Psoas muscle (tissue), 8 donors: Measurements from ENCODE around the gene SPTBN5. TPM values are rescaled to one million over a fixed set of nuclear protein-coding genes. Genes with fewer than 3 reads are reported as not detected.

ENCODE experiments used
- ATAC-seq, 4 donors: fragments of 200-7000 bp; cut with Tn5 transposase; one replicate each; pipeline ENCODE4 v1.9.1; 2020; ENCODE audit warnings: moderate library complexity in 3 of 4, mild to moderate bottlenecking in 2 of 4
- DNase-seq, 2 donors: peaks; one replicate each; pipeline ENCODE4 v3.0.0-alpha.2; 2020
- H3K27ac ChIP-seq: fragments of 200-600 bp; one replicate; pipeline ENCODE4 v1.8.0; 2022
- H3K27me3 ChIP-seq, 3 donors: fragments of 200-600 bp in 1 of 3; one replicate each; pipeline versions ENCODE4 v1.6.1 to v1.8.0; 2013 to 2022; ENCODE audit warnings: low read length in 2 of 3, mild to moderate bottlenecking in 2 of 3, moderate library complexity in 1 of 3; ENCODE audit not compliant: insufficient read depth in 3 of 3
- H3K36me3 ChIP-seq, 2 donors: fragments of 200-600 bp in 1 of 2; one replicate each; pipeline versions ENCODE4 v1.6.1 to v1.8.0; 2013 to 2022; ENCODE audit warnings: low read depth in 1 of 2, mild to moderate bottlenecking in 1 of 2, moderate library complexity in 1 of 2; ENCODE audit not compliant: insufficient read depth in 1 of 2
- H3K4me1 ChIP-seq: fragments of 200-600 bp; one replicate; pipeline ENCODE4 v1.8.0; 2022
- H3K4me3 ChIP-seq: fragments of 200-600 bp; one replicate; pipeline ENCODE4 v1.8.0; 2022; ENCODE audit warnings: mild to moderate bottlenecking
- H3K9me3 ChIP-seq: fragments of 200-600 bp; one replicate; pipeline ENCODE4 v1.8.0; 2022
- CTCF ChIP-seq: fragments of 200-600 bp; IDR thresholded peaks from one replicate; pipeline ENCODE4 v1.8.0; 2022; ENCODE audit warnings: antibody characterized with exemption
- WGBS, 3 donors: extraction: QIAGEN DNeasy Blood & Tissue Kit; methylation state at CpG; one replicate each; pipeline versions ENCODE4 v1.1.6 to v1.1.7; 2013; 5-methylcytosine and 5-hydroxymethylcytosine counted together
- intact Hi-C, 2 donors: fragments of 100-400 bp; cut with DNase I; formaldehyde crosslinking; loops; one replicate each; pipeline versions ENCODE4 v1.11.0 to v1.14.2; 2022
- polyA plus RNA-seq, 3 donors: library from polyadenylated mRNA; stranded (reverse); fragments of 200-250 nt; gene quantifications; one replicate each; pipeline ENCODE4 v1.2.3, GENCODE V29; 2013
- total RNA-seq, 4 donors: library from RNA; stranded (reverse); fragmentation: NEBNext Ultra II Directional in 2 of 4; extraction: Animal tissue kit (Norgen Biotek cat#: 25700) in 2 of 4; gene quantifications; one replicate each; pipeline versions ENCODE4 v1.2.1 to v1.2.4, GENCODE V29; 2021 to 2023
- donor health status: healthy with polysubstance abuse.
- donor health status: DM: no; HTN: no; CAD: no; lungs with moderate emphysema.
- donor health status: Bipolar disorder and iron deficiency.
- donor health status: healthy.
- donor health status: DM: yes; HTN: yes; CAD: no.
- donor health status: DM: no; HTN: no; CAD: no.
- donor health status: DM: no; HTN: no; CAD: no.
- donor health status: DM: yes; HTN: yes; CAD: no.

SPTBN5 gene
- total and polyA plus RNA-seq, 7 donors: 0.10 to 0.47 (median 0.22) TPM

GRCh38 chr15:41825572-41826535 is 68.0 kb downstream of the SPTBN5 start:
- Histone ChIP-seq H3K27ac (no peak overlapping the region), H3K4me1 (peaks cover 16% of the 10 kb centered on the region), H3K27me3 (no peaks in the 10 kb centered on the region), H3K9me3 (no peaks in the 10 kb centered on the region), H3K4me3 (no peak overlapping the region), H3K36me3 (peaks cover 0 to 52% of the 10 kb centered on the region in 2 donors)
- no peak for ATAC-seq
- intact Hi-C loops: loop anchor here in 1 of 2 donors (5.0 kb wide), 1 partner anchor 141 kb away; no protein-coding TSS in a partner anchor
- DNase-seq: no peak
- WGBS, 3 donors: 74 to 80% (median 78%) methylated on average over 13 of the region's 13 CpGs
- no peak for TF ChIP-seq CTCF

GRCh38 chr15:41825145-41825544 is 68.7 kb downstream of the SPTBN5 start:
- peaks cover 0 to 58% of the 10 kb centered on the region in 2 donors for H3K36me3 ChIP-seq

GRCh38 chr15:41824062-41824745 is 69.6 kb downstream of the SPTBN5 start:
- ATAC-seq: no peak
- WGBS, 3 donors: 93 to 94% (median 94%) methylated on average over 19 of the region's 19 CpGs
- no peak overlapping the region for H3K4me3 ChIP-seq
- H3K36me3 ChIP-seq: peaks cover 0 to 62% of the 10 kb centered on the region in 2 donors
- H3K27ac ChIP-seq: no peak overlapping the region
- intact Hi-C loops: no loop called here
- no peaks in the 10 kb centered on the region for H3K9me3 ChIP-seq
- no peak for TF ChIP-seq CTCF
- DNase-seq: peak in 1 of 2 donors; percentile 12
- H3K4me1 ChIP-seq: peaks cover 11% of the 10 kb centered on the region
- H3K27me3 ChIP-seq: no peaks in the 10 kb centered on the region

More at GRCh38 chr15:41825145-41825544, 68.7 kb downstream of the SPTBN5 start:
- Histone ChIP-seq H3K4me1 (peaks cover 16% of the 10 kb centered on the region), H3K27me3 (no peaks in the 10 kb centered on the region), H3K4me3 (no peak overlapping the region), H3K9me3 (no peaks in the 10 kb centered on the region), H3K27ac (no peak overlapping the region)
- no peak for TF ChIP-seq CTCF
- no peak for DNase-seq
- ATAC-seq: no peak
- WGBS, 3 donors: 79 to 89% (median 84%) methylated on average over 10 of the region's 10 CpGs
- intact Hi-C loops: loop anchor here in 1 of 2 donors (5.0 kb wide), 1 partner anchor 142 kb away; no protein-coding TSS in a partner anchor

- DNase-seq (no peak), ATAC-seq (no peak)
- TF ChIP-seq CTCF: no peak
- Histone ChIP-seq H3K4me1 (peaks cover 4% of the 10 kb centered on the region), H3K9me3 (no peaks in the 10 kb centered on the region), H3K27me3 (no peaks in the 10 kb centered on the region), H3K27ac (no peak overlapping the region), H3K36me3 (peaks cover 0 to 69% of the 10 kb centered on the region in 2 donors), H3K4me3 (no peak overlapping the region)
- intact Hi-C loops: no loop called here
- 91 to 96% (median 91%) methylated on average over 10 to 11 of the region's 11 CpGs for WGBS, 3 donors
These were observed 70.4 kb downstream of the SPTBN5 start for GRCh38 chr15:41823502-41823901.
